NCI-H1436 treated with DMSO at 0.1 percent for 48 hours (cell line): ENCODE data around the gene TMEM219.

Experiments
- DNase-seq: peaks from one replicate; lab custom pipeline; 2025; lab: John Stamatoyannopoulos, UW

TMEM219 gene

DNA sequence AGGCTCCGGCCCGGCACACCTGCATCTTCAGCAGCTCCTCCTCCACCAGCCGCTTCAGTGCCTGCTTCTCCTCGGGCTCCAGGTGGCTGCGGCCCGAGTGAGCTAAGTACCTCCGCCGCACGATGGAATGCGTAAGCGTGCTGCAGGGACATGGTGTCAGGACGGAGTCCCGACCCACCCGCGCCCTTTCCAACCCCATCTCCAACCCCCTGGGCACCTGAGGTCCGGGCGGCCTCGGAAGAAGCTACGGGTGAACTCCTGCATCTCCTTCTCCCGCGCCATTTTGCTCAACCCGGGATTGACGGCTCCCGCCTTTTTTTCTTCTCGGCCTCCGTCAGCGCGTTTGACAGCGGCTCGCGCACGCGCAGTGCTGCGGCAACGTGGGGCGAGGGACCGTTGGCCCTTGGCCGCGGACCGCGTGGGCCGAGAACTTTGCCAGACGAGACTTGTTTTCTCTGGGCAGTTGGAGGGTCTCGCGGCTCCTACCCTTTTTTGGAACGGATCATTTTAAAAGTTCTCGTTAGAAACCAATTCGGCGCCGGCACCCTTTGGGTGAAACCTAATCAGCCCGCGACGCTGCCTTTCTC, 33.5 kb downstream of the TMEM219 start, which contains the start of gene HIRIP3:
Gene HIRIP3 (minus strand): TSS at position 294 of the 587 bp plus-strand sequence. CDS start 12 bp downstream, at position 282.
- peak; percentile 45 for DNase-seq

DNA sequence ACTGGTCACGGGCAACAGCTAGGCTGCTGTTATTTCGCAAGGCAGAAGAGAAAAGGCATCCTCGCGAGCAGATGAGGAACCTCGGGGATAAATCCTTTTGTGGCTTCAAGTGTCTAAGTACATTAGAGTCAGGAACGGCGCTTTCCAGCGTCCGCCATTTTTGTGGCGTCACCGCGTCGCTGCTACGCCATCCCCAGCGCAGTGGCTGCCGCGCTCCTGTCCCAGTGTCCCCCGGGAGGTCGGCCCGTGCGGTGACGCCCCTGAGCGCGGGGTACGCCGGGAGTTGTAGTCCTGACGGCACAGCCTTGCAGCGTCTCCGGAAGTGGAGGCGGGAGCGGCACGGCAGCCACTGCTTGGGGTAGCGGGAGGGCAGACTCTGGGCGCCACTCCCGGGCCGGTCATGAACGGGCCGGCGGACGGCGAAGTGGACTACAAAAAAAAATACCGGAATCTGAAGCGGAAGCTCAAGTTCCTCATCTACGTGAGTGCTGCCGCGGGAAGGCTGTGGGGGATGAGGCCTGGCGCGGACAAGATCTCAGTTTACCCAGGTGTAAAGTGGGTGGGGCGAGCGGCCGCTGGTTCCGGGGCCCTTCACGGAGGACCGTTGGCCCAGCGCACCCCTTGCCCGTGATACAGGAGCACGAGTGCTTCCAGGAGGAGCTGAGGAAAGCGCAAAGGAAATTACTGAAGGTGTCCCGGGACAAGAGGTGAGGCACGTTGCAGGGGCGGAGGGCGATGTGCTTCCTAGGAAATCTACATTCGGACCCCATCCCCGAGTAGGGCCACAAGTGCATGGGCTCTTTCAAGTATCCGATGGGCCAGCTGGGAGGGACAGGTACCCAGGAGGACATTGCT, 34.3 kb downstream of the TMEM219 start, which contains the start of gene INO80E:
Gene INO80E (plus strand): TSS at position 331 of the 855 bp plus-strand sequence. CDS start 70 bp downstream, at position 401.
- DNase-seq: peak; percentile 72

DNA sequence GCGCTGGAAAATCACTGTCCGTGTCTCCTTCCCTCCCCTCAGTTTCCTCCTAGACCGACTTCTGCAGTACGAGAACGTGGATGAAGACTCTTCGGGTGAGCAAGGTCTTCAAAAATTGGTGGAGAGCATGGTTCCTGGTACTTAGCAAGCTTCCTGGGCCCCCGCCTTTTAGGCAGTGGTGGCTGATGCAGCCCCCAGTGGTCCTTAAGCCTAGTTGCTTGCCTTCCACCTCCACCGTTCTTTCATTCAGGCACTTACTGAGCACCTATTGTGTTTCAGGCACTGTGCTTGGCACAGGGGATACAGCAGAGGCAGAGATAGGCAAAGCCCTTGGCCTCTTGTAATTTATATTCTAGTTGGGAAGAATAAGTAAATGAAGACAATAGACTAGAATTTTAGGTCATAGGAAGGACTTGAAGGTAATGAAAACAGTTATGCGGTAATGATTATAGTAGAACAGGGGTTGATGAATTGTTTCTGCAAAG, 34.9 kb downstream of the TMEM219 start:
- no peak for DNase-seq

DNA sequence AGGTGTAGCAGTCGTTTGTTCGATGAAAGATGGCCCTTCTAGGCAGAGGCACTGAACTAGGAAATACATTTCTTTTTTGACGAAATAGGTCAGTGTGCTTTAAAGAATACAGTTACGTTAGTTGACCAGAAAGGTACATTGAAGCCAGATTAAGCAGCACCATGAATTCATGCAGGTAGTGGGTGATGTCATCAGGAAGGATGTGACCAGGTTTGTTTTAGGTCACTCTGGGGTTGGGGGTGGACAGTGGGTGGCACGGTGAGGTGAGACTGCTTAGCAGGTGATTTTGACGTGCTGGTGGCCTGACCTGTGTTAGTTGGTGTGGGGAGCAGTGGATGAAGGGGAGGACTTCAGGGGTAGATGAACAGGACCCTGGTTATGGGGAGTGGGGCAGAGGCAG, 37.7 kb downstream of the TMEM219 start:
- no peak for DNase-seq

DNA sequence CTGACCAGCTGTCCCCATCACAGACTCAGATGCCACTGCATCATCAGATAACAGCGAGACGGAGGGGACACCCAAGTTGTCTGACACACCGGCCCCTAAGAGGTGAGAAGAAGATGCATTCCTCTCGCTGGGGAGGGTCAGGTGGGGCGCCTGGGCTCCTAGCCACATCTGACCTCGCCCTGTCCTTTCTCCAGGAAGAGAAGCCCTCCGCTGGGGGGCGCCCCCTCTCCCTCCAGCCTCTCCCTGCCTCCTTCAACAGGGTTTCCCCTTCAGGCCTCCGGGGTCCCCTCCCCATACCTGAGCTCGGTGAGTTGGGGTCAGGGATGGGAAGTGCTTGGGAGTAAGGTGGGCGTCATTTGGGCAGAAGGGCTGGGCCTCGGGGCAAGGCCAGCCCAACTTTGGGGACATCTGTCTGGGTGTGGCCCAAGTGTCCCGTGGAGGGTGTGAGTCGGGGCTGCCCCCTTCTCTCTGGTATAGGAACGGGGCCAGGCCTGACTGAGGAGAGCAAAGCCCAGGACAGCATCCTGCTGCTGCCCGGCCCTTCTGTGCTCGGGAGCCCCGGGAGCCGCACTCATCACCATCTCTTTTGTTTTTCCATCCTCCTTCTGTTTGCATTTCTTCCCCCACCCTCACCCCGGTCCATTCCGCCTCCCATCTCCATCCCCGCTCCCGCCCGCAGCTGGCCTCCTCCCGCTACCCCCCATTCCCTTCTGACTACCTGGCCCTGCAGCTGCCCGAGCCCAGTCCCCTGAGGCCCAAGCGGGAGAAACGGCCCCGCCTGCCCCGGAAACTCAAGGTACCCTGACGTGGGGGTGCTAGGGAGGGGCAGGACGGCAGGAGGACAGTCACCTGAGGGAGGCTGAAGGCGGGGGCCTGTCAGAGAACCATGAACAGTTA, 39.1 kb downstream of the TMEM219 start:
- peak; percentile 38 for DNase-seq

DNA sequence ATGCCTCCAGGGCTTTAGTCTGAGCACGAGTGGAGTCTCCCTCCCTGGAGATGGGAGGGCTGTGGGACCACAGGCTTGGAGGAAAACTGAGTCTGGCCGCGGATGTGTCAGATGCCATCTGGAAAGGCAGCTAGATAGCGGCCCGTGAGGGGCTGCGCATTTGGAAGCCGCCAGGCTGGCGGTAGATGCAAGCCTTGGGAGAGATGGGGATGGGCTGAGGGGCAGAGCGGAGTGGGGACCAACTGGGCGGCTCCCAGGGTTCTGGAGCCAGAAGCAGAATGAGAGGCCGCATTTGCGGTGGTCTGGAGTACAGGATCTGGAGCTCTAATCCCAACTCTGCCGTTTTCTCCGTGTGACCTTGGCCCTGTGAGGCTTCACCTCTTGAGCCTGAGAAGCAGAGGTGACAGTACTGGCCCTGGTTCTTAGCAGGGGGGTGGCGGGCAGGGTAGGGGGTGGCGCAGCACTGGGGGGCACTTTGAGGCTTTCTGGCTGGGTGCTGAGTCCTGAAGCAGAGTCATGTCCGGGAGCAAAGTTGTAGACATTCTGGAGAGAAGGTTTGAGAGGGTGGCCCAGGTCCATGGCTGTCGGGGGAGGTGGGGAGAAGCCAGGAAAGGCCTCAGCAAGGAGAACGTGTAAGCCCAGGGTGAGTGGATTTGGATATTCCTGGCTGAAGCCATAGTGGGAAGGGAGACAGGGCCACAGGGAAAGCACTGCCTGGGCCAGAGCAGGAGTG, 40.9 kb downstream of the TMEM219 start:
- DNase-seq: no peak

DNA sequence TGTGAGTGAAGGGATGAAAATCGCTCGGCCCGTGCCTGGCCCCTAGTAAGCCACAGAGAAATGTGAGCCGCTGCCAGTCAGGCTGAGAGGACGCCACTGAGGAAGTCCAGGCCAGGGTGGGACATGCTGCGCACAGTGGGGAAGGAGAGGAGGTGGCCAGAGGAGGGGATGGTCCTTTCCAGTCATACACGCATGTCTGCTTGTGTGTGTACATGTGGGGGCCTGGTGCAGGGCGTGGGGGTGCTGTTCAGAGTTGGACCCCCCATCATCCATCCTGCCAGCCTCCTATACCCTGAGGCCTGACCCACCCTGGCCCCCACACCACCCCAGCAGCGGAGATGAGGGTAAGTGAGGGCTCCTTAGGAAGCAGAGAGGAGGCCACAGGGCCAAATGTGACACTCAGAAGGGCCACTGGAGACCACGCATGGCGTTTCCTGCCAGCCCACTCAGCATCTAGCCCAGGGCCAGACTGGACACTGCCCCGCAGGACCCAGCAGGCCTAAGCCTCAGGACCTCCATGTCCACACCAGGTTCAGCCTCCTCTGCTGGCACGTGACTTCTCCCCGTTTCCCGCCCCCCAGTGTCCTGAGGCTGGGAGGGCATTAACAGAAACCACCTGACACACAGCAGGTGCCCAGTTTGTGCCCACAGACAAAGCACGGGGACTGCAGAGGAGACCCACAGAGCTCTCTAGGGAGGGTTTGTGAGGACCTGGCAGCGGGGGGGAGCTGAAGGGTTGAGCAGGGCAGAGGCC, 42.0 kb downstream of the TMEM219 start:
- DNase-seq: no peak

DNA sequence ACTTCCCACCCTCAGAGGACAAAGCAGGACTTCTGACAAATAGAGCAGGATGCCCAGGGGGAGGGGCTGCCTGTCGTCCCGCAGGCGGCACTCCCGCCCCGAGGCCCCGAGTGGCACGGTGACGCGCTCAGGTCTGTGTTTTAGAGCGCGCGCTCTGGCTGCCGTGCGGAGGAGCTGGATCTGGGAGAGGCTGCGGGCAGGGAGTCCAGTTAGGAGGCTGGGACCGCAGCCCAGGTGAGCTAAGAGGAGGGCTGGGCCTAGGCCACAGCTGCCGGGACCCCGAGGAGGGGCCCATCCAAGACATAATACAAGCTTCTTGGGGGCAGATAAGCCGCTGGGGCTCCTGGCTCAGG, 42.5 kb downstream of the TMEM219 start:
- DNase-seq: no peak

DNA sequence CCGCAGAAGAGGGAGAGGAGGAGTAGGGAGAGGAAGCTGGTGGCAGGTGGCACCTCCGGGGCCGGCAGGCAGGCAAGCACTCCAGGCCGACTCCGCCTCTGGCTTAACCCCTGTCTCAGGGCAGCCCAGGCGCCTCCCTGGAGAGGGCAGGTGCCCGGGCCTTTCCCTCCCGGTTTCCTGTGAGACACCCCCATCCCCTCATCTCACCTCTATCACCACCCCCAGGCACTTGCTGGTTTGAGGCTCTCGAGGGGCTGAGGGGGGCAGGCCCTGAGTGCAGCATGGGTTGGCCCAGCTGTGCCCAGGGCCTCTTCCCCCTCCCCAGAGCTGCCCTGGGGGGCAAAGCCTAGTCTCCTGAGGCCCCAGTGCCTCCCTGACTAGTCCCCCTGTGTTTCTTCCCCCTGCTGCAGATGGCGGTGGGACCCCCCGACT, 42.9 kb downstream of the TMEM219 start:
- peak; percentile 34 for DNase-seq

DNA sequence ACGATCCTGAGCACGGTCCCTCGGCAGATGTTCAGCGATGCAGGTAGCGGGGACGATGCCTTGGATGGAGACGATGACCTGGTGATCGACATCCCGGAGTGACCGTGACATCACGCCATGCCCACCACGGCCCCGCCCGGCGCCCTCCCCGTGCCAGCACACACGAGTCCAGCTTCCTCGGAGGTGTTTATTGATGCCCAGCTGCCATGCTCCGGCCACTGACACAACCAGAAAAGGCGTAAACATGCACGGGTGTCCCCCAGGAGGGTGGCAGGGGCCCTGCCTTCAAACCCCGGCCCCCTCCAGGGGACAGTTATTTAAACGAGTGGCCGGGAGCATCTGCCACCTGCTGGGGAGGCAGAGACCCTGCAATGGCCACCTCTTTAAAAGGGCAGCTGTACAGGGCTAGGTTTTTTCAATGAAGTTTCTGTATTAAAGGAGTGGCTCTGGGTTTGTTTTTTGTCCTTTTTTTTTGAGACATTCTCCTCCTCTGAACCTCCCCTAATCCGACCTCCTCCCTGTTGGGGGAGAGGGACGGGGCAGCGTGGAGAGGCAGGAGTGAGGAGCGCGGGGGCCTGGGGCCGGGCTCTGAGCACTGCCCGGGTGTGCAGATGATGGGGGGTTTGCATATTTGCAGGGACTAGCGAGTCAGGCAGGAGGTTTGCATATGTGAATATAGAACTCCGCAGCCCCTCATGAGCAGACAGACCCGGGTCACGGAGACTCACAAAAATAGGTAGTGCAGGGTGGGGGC, 43.6 kb downstream of the TMEM219 start:
- DNase-seq: no peak

DNA sequence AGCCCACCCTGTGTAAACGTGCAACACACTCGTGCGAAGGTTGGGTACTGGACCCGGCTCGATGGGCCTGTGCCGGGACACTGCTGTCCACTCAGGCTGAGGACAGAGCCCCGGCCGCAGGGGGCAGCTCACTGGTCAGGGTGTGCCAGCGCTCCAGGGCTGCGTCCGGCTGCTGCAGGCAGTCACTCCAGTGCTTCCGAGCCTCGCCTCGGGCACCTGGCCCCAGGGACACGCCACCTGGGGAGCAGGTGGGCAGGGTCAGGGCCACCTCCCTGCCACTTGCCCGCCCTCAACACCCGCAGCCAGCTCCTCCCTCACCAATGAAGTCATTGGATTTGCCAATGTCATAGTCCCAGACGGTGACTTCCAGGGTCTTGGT, 44.2 kb downstream of the TMEM219 start:
- no peak for DNase-seq

DNA sequence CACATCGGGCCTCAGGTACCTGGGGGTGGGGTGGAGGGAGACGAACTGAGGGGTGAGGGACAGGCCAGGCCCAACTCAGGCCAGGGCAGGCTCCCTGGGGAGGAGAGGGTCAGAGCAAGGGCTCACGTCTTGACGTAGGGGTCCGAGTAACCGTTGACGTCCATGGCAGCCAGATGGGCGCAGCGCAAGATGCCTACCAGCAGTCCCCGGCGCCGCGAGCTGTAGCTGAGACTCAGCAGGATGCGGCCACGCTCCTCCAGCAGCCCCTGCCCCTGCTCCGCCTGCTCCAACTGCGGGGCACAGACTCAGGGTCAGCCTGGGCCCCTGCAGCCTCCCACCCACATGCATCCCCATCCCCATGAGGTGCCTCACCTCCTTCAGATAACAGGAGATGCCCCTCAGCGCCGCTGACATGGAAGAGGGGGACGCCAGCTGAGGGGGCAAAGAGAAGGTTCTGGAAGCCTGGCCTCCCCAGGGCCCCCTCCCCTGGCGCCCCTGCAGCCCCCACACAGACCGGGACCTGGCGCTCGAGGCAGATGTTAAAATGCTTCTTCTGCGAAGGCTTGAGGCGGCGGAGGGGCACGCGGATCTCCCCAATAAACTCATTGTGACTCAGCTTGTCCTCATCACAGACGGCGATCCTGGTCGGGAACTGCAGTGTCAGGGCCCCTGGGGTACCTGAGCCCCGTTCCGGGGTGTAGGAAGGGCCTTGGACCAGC, 44.9 kb downstream of the TMEM219 start:
- no peak for DNase-seq

DNA sequence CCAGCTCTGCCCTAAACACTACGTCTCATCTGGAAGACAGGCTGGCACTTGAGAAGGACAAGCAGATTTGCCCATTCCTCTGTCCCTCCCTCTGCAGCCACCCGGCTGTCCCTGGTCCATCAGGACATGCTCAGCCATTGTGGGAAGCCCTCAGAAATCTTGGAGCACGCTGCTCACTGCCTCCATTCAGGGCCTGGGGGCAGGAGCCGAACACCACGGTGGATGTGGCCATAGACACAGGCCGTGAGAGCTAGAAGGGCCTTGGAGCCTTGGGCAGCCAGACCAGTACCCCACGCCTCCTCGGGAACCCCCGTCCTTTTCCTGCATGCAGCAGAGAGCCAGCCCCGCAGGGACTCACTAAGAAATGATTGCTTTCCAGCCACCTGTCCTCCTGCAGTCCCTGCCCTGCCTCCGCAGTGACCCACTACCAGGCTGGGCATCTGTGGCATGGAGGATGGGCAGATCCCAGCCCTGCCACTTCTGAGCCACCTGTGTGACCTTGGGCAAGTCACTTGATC, 45.6 kb downstream of the TMEM219 start:
- DNase-seq: no peak

DNA sequence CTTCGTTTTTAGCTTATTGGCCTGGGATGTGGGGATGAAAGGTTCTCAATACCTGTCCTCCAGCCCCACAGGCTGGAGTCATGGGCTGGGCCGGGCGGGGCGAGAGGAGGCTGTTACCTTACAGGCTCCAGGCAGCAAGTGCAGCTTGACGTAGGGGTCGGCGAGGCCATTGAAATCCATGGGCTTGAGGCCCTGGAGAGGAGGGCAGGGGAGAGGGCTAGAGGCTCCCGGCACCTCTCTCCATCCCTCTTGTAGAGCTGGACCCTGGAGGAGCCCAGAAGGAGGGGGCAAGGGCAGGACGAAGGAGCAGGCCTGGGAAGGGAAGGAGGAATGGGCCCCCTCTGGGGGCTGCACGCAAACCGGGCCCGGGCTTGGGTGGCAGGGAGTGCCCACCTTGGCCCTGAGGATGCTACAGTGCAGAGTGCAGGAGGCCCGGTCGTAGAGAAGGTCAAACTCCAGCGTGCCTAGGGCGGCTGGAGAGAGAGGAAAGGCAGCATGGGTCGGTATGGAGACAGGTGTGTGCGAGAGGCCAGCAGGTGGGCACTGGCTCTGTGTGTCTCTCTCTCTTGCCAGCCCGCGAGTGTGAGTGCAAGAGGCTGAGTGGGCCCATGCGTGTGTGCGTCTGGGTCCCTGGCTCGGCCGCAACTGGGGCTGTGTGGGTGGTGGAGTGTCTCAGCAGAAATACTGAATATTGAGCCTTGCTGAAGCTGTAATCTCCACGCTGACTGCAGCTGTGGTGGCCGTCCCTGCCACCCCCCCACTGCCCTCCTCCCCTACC, 47.4 kb downstream of the TMEM219 start:
- no peak for DNase-seq

DNA sequence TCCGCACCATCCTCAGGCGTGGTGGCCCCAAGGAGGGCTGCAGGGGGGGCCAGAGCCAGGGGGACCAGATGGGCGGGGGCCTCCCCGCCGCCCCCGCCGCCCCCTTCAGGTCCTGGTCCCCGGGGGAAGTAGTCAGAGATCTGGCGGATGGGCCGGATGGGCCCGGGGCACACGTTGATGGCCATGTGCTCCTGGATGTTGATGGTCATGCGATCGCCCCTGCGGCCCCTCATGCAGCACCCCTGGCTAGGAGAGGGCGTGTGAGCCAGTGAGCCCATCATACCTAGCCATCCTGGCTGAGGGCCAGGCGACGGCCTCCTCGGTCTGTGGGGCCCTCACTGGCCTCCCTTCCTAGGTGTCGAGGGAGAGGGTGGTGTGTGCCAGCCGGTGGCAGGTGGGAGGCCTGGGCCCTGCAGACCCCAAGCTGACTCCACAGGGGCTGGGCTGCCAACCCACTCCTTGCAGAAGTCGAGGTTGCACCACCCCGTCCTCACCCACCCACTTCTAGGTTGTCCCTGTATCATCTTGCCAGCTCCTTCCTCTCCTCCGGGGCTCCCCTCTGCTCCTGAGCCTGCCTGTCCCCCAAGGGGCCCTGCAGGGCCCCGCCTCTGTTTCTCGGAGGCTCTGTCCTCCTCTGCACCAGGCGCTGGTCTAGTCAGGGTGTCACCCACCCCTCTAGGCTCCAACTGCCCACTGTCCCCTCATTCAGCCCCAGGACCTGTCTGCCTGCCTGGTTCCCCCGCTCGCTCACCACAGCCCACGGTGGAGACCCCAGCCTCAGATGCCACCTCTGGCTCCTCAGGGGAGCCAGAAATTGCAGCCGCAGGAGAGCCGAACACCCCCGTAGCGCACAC, 48.3 kb downstream of the TMEM219 start:
- no peak for DNase-seq

DNA sequence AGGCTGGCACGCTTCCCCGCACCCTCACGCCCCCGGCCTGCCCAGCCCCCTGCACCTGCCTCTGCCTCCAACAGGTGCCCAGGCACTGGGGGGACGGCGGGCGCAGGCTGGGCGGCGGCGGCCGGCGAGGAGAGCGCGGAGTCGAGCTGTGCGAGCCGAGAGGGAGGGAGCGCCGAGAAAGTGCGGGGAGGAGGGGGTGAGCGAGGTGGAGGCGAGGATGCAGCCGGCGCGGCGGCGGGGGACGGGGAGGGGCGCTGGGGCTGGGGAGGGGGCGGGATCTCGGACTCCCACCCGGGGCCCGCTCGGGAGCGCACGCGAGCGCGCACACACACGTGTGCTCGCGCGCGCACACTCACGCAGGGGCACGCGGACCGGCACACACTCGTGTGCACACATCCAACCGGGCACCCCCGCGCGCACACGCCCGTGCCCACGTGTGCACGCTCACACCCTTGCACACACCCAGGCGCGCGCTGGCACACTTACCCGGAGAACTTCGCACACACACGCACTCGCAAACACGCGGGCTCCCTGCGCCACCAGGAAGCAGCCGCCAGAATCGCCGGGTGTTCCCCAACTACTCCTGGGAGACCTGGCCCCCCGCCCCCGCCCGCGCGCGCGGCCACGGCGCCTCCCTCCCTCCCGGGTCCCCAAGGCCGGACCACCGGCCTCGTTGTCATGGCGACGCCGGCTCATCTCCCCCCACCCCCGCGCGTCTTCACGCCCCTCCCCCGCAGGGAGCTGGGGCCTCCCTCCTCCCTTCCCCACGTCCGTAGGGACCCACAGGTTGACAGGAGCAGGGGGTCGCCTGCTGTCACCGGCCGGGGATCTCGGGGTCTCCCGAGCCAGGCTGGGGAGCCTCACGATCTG, 49.2 kb downstream of the TMEM219 start, which contains the start of gene DOC2A:
Gene DOC2A (minus strand): TSS at position 184 of the 870 bp plus-strand sequence. CDS start 805 bp downstream, outside the sequence.
- DNase-seq: no peak
